Ramos (cell line): ENCODE measurements around the gene CACNG1.
"Not testable (repeated sequence)": the region's sequence is repeated elsewhere in the genome, so short reads cannot be mapped to it uniquely, and the experiment has no call there.

ENCODE experiments used
- in situ Hi-C: fragments of 300-500 bp; cut with MboI; formaldehyde crosslinking; loops from one replicate; pipeline ENCODE4 v1.14.3; 2022; ENCODE audit warnings: low sequenced_read_pairs; ENCODE audit not compliant: unreplicated experiment

CACNG1 gene

GRCh38 chr17:67072885-67073284 is 28.5 kb downstream of the CACNG1 start:
- in situ Hi-C loops: no loop called here

GRCh38 chr17:67074781-67075180 is 30.4 kb downstream of the CACNG1 start:
- in situ Hi-C loops: no loop called here

GRCh38 chr17:67076290-67076689 is 31.9 kb downstream of the CACNG1 start:
- in situ Hi-C loops: no loop called here

- in situ Hi-C loops: no loop called here
These were observed 33.9 kb downstream of the CACNG1 start for GRCh38 chr17:67078292-67078691.

- in situ Hi-C loops: no loop called here
These were observed 35.1 kb downstream of the CACNG1 start for GRCh38 chr17:67079491-67079890.

- in situ Hi-C loops: no loop called here
These were observed 36.5 kb downstream of the CACNG1 start for GRCh38 chr17:67080804-67081203.

GRCh38 chr17:67082107-67082506 is 37.8 kb downstream of the CACNG1 start:
- in situ Hi-C loops: no loop called here

GRCh38 chr17:67085406-67085805 is 41.1 kb downstream of the CACNG1 start:
- in situ Hi-C loops: no loop called here

- in situ Hi-C loops: no loop called here
These were observed 44.3 kb downstream of the CACNG1 start for GRCh38 chr17:67088639-67089038.

- in situ Hi-C loops: no loop called here
These were observed 46.0 kb downstream of the CACNG1 start for GRCh38 chr17:67090341-67090740.

- in situ Hi-C loops: no loop called here
These were observed 47.9 kb downstream of the CACNG1 start for GRCh38 chr17:67092291-67092690.

GRCh38 chr17:67092710-67093109 is 48.4 kb downstream of the CACNG1 start:
- in situ Hi-C loops: not testable (repeated sequence)

GRCh38 chr17:67093348-67093747 is 49.0 kb downstream of the CACNG1 start:
- in situ Hi-C loops: no loop called here

- in situ Hi-C loops: not testable (repeated sequence)
These were observed 50.9 kb downstream of the CACNG1 start for GRCh38 chr17:67095291-67095690.

- in situ Hi-C loops: no loop called here
These were observed 51.4 kb downstream of the CACNG1 start for GRCh38 chr17:67095803-67096202.

GRCh38 chr17:67096609-67097008 is 52.3 kb downstream of the CACNG1 start:
- in situ Hi-C loops: no loop called here

GRCh38 chr17:67098006-67098405 is 53.7 kb downstream of the CACNG1 start:
- in situ Hi-C loops: no loop called here

- in situ Hi-C loops: not testable (repeated sequence)
These were observed 60.3 kb downstream of the CACNG1 start for GRCh38 chr17:67104641-67105040.

GRCh38 chr17:67105213-67105612 is 60.9 kb downstream of the CACNG1 start:
- in situ Hi-C loops: no loop called here
